ENCODE results near the gene DHH. TPM values are rescaled to one million over a fixed set of nuclear protein-coding genes. Genes with fewer than 3 reads are reported as not detected.

Gene DHH
- total RNA-seq, 1 donor from 2014 or later = 0.34 TPM

DNA sequence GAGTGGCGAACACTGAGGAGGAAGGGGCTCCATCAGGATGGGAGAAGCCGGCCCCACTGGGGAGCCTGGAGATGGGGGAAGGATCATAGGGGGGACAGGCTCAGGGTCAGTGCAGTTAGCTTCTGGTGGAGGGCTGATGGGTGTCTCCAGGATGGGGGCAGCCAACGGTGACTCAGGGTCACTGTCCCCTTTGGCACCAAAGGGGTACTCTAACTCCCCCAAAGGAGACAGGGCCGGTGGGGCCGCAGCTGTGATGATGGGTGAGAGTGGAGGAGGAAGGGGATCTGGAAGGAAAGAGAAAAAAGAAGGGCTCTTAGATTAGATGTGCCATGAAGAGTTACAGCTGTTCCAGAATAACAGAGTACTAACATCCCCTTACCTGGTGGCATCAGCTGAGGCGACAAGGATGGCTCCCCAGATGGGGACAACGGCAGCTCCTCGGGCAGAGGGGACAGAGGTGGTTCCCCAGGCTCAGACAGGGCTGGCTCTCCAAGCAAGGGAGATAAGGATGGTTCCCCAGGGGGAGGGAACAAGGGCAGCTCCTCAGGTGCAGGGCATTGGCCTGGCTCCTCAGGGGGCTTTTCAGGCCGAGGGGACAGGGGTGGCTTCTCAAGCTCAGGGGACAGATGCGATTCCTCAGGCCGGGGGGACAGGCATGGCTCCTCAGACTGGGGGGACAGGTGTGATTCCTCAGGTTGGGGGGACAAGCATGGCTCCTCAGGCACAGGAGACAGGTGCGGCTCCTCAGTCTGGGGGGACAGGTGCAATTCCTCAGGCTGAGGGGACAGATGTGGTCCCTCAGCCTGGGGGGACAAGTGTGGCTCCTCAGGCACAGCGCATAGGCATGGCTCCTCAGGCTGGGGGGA is 43.9 kb downstream of the DHH start:
- no peak for DNase-seq (ENCODE audit: low spot score, unreplicated experiment)
- Mint-ChIP-seq H3K27ac (no peak overlapping the region), H3K9me3 (ENCODE audit: low read depth) (no peaks in the 10 kb centered on the region), H3K4me3 (ENCODE audit: low read depth) (no peak overlapping the region), H3K4me1 (ENCODE audit: low read depth) (peaks cover 4% of the 10 kb centered on the region), H3K36me3 (ENCODE audit: insufficient read depth) (peaks cover 31% of the 10 kb centered on the region), H3K27me3 (no peaks in the 10 kb centered on the region)
- TF ChIP-seq, protein P1, sequence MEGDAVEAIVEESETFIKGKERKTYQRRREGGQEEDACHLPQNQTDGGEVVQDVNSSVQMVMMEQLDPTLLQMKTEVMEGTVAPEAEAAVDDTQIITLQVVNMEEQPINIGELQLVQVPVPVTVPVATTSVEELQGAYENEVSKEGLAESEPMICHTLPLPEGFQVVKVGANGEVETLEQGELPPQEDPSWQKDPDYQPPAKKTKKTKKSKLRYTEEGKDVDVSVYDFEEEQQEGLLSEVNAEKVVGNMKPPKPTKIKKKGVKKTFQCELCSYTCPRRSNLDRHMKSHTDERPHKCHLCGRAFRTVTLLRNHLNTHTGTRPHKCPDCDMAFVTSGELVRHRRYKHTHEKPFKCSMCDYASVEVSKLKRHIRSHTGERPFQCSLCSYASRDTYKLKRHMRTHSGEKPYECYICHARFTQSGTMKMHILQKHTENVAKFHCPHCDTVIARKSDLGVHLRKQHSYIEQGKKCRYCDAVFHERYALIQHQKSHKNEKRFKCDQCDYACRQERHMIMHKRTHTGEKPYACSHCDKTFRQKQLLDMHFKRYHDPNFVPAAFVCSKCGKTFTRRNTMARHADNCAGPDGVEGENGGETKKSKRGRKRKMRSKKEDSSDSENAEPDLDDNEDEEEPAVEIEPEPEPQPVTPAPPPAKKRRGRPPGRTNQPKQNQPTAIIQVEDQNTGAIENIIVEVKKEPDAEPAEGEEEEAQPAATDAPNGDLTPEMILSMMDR (IDR thresholded peaks at IDR 0.05; ENCODE audit: unreplicated experiment) = no peak

DNA sequence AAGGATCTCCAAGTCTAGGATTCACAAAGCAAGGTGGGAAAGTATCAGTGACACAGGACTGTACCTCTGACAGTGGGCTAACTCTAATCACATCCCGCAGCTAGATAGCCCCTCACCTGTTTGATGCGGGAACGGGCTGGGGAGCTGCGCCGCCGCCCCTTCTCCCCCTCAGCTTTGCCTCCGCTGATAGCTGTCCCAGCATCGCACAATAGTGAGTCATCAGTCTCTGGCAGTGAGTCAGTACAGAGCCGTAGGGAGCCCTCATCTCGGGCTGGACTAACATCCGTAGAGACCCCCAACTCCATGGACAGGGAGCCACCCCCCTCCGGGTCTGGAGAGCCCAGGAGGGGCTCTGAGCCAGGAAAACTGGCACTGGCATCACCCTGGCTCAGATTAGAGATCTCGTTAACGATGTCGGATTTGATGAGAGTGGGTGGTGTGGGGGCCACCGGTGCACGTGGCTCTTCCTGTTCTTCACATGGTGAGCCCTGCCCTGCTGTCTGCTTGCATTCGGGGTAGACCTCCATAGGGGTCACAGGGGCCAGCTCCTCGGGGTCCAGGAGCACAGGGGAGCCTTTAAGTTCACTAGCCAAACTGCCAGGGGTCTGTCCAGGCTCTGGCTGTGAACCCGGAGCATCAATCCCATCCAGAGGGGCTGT is 44.9 kb downstream of the DHH start:
- H3K9me3 Mint-ChIP-seq (ENCODE audit: low read depth) = no peaks in the 10 kb centered on the region
- H3K27me3 Mint-ChIP-seq = no peaks in the 10 kb centered on the region
- TF ChIP-seq, protein P1 (IDR thresholded peaks at IDR 0.05; ENCODE audit: unreplicated experiment) = no peak
- H3K36me3 Mint-ChIP-seq (ENCODE audit: insufficient read depth) = peaks cover 29% of the 10 kb centered on the region
- no peak for DNase-seq (ENCODE audit: low spot score, unreplicated experiment)
- peaks cover under 1% of the 10 kb centered on the region for H3K4me1 Mint-ChIP-seq (ENCODE audit: low read depth)
- H3K4me3 Mint-ChIP-seq (ENCODE audit: low read depth) = no peak overlapping the region
- H3K27ac Mint-ChIP-seq = no peak overlapping the region

DNA sequence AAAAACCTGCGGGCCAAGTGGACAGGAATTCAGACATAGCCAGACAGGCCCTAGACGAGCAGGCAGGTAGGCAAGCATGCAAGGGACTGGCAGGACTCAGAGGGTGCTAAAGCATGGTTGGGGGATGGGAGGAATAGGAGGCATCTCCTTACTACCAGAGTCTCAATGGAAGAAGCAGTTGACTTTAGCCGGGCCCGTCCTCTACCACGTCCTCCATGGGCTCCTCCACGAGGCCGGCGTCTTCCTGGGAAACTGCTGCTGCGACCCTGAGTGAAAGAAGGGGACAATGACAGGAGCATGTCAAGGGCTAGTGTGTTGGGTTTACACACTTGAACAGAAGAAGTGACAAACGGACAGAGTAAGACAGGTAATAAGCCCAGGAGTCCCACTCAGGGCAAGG is 45.6 kb downstream of the DHH start:
- Mint-ChIP-seq H3K9me3 (ENCODE audit: low read depth) (no peaks in the 10 kb centered on the region), H3K27me3 (no peaks in the 10 kb centered on the region), H3K4me1 (ENCODE audit: low read depth) (no peaks in the 10 kb centered on the region), H3K36me3 (ENCODE audit: insufficient read depth) (peaks cover 32% of the 10 kb centered on the region), H3K4me3 (ENCODE audit: low read depth) (no peak overlapping the region), H3K27ac (no peak overlapping the region)
- TF ChIP-seq, protein P1 (IDR thresholded peaks at IDR 0.05; ENCODE audit: unreplicated experiment) = no peak
- no peak for DNase-seq (ENCODE audit: low spot score, unreplicated experiment)

DNA sequence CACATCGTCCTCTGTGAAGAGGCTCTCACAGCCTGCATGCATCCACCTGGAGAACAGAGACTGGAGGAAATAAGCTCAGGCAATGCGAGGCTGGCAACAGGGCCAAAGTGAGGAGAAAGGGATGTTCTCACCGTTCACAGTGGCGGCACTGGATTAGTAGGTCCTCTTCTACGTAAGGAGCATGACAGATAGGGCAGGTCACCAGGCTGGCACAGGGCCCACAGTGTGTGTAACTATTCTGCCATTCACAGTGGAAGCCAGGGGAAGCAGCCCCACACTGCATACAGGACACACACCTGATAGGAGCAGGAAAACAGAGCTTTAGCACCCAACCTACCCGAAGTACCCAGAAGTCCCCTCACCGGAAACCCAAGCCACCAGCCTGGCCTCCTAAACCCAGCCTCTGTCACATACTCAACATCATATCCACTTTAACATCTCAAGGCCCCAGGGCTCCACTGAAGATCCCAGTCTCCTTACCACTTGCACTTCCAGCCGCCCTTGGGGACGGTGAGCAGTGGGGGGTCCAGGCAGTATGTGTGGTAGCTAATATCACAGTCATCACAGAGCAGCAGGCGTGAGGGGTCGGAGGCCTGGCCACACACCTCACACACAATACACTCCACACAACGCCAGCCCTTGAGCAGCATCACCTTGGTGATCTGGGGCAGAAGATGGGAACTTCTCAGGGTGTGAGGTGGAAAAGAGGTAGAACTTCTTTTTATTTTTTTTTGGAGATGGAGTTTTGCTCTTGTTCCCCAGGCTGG is 48.3 kb downstream of the DHH start:
- Mint-ChIP-seq H3K36me3 (ENCODE audit: insufficient read depth) (peaks cover 28% of the 10 kb centered on the region), H3K27ac (no peak overlapping the region), H3K4me3 (ENCODE audit: low read depth) (no peak overlapping the region)

More for the DNA sequence above, 48.3 kb downstream of the DHH start:
- H3K27me3 Mint-ChIP-seq = no peaks in the 10 kb centered on the region
- TF ChIP-seq, protein P1 (IDR thresholded peaks at IDR 0.05; ENCODE audit: unreplicated experiment) = no peak
- H3K9me3 Mint-ChIP-seq (ENCODE audit: low read depth) = no peaks in the 10 kb centered on the region
- H3K4me1 Mint-ChIP-seq (ENCODE audit: low read depth) = no peaks in the 10 kb centered on the region
- no peak for DNase-seq (ENCODE audit: low spot score, unreplicated experiment)
